KG1 (cell line): Measurements from ENCODE around the gene POU2F1.

Experiments used
- DNase-seq: peaks from one replicate; lab custom pipeline; 2025; lab: John Stamatoyannopoulos, UW

The POU2F1 gene

DNA sequence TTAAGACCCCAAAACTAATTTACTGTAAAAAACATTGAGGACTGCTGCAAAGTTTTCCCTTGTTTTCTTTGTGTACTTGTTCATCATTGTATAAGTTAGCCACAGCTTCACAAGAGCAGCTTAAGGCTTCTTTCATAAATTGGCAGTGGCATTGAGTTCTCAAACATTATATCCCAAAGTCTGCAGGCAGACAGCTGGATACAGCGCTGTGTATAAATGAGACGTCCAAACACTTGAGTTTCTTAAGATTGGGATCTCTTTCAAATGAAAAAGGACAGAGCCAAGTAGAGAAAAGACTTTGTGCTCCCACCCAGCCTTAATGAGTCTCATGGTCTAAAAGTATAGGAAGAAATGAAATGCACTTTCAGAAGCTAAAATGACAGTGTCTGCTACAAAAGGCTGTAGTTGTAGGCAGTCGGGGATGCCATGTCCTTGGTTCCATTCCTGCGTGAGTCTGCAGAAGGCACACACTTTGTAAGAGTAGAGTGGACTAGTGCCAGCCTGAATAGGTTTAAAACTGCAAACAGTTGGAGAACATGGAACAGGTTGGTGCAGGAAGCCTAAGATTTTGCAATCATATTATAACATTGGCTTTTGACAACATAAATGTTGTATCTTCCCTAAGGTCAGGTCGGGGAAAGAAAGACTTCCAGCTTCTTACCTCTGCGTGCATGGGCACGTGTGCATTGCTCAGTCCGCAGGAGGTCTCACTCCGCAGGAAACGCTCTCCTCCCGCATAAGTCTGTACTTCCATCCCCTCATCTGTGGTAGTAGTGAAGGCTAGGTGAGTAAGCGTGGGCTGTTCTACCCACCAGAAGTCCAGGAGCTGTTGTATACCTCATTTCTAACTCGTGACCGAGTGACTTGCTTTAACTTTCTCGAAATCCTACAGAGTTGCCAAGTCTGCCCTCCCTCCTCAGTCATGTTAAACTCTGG lies 203.3 kb downstream of the POU2F1 start:
- no peak for DNase-seq

DNA sequence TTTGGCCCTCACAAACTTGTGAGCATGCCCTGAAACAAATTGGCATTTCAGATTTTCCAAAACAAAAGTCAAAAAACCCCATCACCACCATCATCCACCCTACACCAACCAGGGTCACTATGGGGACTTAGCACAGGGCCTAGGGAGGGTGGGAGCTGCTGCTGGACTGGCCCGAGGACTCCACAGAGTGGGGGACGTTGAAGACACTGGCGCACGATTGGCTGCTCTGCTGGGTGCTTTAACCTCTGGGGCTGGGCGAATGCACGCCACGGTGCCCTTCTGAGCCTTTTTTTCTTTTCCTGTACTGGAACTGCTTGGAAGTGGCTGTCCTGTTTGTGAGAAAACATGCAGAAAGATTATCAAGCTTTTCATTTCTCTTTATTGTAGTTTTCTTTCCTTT lies 204.8 kb downstream of the POU2F1 start:
- no peak for DNase-seq

DNA sequence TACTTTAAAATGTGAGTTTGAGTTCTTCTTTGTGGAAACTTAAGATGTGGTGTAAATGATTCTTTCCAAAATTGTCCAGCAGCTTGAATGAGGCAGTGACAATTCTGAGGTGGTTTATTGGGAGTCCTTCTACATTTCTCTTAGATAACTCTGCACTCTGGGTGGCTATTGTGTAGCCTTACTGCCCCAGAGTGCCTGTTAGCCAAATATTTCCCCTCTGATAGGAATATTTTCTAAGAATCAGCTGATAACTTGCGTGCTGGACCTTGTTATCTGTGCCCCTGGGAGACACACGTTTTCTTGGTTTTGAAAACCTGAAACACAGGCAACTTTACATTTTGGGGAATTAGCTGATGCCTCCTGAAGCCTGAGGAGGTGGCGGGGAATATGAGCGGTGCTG lies 206.0 kb downstream of the POU2F1 start:
- DNase-seq, result no peak

DNA sequence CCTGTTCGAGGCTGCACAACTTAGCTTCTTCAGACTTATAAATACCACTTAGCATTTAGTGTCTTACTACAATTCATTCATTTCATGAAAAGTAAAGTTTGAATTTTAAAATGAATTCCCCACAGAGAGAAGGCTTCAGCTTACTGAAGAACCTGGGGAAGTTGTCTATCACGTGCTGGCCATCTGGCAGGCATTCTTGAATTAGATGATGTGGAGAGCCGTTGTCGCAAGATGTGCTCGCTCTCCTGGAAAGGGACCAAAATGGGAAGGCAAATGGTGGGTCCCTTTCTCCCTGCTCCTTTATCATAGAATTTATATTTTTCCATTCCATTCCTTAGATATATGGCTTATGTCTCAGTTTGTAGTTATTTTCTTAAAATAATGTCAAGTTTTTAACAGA lies 207.2 kb downstream of the POU2F1 start:
- no peak for DNase-seq

DNA sequence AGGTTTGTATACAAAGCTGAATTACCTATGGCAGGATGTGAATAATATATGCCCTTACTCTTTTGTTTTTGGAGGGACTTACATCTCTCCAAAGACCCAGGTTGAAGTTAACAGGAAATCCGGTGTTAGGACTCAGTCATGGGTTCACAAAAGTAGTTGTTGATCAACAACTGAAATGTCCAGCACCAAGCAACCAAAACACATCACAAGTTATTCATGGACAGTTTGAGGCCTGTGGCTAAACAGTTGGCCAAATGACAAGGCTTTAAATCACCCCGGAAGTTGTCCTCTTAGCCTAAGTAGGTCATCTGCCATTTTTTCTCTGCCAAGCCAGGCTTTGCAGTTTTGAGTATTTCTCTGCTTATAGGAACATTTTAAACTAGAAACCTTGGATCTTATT lies 207.7 kb downstream of the POU2F1 start:
- DNase-seq, result no peak

DNA sequence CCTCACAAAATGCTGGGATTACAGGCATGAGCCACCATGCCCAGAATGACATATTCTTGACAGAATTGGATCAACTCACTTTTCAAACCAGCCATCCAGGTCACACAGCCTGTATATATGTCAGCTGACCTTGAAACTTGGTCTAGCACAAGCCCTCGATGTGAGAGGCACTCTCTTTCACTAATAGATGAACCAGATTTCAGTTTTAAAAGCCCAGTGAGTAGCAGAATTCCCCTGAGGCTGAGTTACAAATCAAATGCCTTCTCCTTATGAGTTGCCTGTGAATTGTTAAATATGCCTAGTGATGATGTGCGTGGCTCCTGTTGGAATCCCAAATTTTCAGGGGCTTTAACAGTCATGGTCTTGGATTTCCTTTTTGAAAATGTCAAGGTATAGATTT lies 208.9 kb downstream of the POU2F1 start:
- no peak for DNase-seq

DNA sequence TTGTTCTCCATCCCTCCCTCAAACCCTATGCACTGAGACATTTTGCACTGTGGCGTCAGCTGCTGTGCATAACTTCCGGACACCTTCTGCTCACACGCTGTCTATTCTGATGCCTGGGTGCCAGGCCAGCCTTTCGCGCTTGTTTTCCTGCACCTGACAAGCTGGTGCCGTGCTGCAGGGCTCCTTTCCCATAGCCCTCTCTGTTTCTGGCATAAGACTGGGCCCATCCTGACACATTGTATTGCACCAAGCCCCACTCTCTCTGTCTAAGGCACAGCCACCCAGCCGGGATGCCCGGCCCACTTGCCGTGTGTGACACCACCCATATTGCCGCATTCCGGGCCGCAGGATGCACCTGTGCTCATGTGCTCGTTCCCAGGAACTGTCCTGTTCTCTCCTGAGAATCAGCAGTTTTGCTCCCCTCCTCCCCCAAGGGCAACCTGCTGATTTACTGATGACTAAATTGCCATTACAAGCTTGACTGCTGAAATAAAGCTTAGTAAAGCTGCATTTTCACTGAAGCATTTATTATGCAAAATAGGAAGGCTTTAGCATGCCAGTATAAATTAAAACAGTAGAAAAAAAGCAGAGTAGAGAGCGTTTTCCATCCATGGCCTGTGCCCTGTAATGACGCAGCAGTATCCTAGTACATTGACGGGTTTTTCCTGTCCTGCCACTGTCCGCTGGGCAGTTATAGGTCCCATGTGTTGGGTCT lies 209.6 kb downstream of the POU2F1 start:
- no peak for DNase-seq

DNA sequence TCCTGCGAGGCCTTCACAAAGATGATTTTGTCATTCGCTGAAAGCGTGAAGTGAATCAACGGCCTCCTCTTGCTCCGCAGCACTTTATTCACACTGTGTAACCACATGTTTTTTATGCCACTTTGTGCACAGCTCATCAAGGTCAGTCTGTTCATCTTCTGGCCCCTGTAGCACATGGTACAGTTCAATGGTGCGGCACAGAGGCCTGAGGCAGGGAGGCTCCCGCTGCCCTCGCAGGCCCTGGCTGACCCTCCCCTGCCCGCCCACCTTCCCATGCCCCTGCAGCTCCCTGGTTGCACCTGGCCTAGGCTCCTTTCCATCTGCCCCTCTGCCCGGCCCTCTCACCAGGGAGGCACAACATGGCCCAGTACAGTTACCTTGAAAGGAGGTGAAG lies 210.2 kb downstream of the POU2F1 start:
- DNase-seq, result no peak

DNA sequence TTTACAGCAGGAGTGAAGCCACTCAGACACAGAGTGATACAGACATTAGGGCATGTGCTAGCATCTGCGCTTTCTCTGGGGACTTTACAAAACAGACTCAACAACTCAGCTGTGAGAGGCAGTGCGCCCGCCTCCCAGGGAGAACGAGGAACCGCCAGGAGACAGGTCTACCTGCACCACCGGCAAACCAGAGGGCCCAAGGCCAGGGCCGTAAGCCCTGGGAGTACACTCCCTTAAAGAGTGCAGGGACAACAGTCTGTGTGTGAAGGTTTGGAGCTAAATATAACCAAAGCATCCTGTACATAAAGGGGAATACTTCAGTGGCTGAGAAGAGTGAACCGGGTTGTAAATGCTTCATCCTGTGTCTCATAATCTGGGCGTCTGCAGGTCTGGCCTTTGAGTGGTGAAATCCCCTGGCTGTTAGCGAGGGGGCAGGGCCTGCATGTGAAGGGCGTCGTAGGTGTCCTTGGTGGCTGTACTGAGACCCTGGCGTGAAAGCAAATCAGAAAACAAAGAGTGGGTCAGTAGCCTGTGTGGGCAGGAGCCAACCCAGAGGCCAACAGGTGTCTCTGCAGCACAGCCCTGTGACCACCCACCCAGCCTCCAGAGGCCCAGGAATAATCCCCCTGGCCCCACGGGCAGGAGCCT lies 210.7 kb downstream of the POU2F1 start:
- DNase-seq, result no peak

DNA sequence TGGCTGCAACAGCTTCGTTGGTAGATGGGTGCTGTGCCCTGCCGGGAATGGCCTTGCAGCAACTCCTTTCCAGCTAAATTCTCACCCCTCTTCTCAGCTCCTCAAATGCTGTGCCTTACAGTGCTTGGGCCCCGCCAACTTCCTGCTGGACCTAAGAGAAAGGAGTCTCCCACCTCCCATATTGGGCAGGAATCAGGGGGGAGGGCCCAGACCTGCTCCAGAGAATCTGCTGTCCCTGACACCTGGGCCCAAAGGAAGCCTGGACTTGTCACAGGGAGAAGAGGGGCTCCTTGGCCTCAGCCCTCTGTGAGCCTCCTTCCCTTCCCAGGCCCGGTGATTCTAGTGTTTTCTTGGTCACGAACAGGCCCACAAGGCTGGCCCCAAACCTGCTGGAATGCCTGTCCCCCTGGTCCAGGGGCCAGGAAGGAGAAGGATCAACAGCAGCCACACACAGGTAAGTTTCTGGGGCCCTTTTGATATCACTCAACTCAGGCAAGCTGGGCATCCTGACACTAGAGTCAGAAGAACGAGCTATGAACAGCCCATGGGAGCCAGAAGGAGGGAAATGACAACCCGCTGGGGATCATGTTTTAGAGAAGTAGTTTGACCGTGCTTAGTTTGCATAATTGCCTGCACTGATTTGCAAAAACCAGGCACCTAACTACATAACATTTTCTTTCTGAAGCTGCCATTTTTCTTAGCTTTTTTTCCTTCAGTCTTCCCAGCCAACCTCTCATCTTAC lies 211.4 kb downstream of the POU2F1 start:
- DNase-seq, result no peak

DNA sequence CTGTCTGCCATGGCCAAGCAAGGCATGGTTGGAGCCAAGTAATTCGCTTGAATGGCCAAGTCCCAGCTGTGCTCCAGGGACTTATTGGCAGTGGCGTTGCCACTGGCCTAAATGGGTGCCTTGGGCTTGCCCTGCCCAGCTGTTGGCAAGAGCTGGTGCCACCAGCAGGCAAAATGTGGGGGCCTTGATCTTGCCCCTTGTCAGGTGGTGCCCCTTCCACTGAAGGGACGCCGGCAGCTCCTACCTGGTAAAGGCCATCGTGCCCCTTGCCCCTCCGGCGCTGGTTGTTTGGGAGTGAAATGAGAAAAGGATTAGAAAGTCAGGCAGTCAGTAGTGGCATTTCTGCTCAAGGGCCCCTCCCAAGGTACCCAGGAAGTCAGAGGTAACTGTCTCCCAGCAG lies 212.1 kb downstream of the POU2F1 start:
- no peak for DNase-seq

DNA sequence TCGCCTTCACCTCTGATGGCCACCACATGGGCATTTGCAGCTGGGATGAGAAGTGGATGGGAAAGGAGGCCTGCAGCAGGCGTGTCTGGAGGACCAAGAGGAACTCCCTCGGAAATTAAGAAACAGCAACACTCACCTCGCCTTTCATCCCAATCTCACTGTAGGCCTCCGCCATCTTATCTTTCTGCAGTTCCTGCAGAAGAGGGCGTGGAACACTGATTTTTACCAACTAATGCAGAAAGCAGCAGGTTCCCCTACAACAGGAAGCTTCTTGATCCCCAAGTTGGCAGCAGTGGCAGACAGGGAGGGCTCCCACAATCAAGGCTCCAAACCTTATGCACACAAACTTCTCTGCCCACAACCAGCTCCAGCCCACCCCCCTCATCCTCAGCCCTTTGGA lies 213.2 kb downstream of the POU2F1 start:
- no peak for DNase-seq

DNA sequence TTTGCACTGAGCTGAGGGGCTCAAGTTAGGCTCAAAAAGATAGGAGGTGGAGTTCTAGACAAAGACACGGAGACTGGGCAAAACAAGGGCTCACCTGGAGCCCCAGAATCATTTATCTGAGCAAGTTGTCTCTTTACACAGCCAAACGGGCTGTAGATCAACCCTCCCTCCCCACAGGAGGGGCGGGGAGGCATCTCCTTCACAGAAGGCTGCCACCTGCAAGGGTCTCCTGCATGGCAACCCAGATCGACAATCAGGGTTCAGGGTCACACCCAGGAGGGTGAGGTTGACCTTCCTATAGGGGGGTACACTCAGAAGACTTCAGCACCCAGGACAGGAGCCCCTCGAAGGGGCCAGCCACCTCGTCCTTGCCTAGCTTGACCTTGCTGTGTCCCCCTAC lies 213.6 kb downstream of the POU2F1 start:
- no peak for DNase-seq

DNA sequence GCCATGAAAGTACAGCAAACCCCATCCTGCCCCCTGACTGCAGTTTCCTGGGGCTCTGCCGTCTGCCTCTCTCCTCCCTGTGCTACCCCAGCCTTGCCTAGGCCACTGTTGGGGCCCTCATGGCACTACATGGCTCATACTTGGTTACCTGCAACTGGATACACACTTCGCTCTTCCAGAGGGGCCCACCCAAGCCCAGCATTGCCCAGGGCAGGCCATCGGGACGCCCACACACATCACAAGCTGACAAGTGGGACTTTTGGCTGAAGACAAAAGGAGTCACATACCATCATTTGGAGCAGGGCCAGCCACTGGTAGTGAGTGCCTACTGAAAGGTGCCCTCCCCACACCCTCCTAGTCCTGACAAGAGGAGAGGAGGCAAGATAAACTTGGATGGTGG lies 214.8 kb downstream of the POU2F1 start:
- no peak for DNase-seq

DNA sequence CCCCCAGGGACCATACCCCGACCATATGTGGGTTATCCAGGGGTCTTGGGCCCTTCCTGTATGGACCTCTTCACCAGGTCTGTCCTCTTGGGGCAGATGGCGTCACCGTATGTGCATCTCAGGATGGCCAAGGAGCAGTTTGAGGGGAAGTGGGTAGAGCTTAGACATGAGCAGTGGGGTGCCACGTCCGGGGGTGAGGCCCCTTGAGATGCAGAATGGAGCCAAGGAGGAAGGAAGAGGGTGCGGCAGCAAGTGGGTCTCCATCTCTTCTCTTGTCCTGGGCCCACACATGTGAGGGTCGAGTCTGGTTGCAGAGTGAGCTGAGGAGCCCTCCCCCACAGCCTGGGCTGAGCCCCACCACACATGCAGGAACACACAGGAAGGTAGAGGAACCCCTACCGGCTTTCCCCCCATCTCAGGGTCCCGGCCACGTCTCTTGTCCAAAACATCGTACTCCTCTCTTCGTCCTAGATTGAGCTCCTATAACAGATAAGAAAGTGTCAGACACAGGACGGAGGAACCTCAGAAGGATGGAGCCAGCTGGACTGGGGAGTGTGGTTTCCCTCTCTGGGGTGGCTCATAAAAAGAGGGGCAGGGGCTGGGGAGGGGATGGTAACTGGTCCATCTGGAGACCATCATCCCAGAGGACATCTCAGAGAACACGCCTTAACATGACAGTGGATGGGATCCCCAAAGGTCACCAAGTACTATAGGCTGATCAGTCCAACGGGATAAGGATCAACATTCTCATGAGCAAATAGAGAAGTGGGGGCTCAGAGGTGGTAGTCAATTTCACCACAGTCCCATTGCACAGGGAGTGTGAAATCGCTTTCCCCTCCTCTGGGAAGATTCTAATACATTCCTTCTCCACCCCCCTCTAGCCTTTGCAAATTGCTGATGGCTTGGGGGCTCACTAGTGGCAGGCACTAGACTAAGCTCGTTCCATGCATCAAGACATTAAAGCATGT lies 217.8 kb downstream of the POU2F1 start:
- no peak for DNase-seq

DNA sequence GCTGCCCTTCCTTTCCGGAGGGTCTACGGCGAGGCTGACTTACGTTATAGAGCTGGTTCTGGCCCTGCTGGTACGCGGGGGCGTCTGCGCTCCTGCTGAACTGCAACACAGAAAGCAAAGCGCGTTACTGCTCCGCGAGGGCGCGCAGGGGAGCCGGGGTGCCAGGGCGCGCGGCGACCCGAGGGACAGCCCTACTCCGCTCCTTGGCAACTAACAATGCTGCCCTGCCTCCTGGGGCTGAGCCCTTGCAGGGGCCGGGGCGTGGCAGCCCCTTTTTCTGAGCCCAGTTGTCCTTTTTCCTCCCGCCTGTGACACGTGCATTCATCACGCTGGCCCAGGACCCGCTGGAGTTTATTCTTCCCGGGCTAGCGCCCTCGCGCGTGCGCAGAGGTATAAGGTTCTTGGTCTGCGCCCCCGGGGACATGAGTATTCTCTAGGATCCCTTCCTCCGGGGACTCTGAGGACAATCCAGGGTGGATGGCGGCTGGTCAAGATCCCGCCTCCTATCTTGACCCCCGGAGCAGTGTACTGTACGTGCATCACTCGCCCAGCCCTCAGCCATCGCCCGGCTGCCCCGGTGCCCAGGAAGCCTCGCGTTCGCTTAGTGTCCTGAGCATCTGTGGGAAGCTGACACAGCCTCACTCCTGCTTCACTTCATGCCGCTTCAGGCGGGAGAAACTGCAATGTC lies 218.8 kb downstream of the POU2F1 start:
- DNase-seq, result no peak

DNA sequence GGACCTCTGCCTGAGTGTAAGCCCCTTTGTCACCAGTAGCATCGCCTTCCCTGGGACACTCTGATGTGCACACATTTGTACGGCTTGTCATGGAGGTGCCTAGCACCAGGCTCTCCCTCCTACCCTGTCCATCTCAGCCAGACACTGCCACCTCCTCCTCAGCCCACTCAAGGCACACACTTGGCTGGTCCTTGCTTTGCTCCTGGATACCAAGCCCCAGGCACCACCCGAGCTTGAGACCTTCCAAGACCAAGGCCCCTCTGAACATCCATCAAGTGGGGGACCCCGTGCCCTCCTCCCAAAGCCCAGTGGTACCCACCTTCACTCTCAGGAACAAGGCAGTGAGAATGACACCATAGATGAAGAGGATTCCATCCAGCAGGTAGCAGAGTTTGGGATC lies 219.7 kb downstream of the POU2F1 start:
- DNase-seq, result no peak

DNA sequence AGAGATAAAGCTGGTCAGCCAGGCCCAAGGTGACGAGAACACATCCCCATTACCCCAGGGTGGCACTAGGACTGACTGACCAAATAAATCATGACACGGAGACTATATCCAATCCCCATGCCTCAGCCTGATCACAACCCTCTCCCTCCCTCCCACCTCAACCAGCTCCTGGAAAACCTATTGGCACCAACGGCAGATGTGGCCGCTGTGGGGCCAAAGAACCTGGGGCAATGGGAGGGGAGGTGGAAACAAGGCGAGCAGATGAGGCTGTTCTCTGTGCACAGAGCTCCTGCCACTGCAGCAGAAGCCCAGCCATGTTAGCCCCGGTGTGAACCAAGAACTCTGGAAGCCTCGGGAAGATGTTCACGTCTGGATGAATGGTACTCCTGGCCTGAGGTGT lies 220.1 kb downstream of the POU2F1 start:
- DNase-seq, result no peak

DNA sequence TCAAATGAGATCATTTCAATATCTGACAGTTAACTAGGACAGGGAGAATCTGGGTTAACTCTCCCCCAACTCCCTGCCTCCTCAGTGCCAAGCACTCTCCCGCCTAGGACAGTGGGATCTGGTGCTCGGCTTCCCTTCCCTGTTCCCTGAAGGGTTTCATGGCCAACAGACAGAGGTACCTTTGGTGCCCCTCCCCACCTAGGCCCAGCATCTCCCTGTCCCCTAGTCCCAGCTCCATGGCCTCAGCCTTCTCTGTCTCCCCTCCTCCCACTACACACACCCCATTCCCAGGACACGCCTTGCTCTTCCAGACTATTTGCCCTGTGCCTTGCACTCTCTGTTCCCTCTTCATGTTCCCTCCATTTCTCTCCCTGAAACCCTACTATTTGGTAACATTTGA lies 220.5 kb downstream of the POU2F1 start:
- DNase-seq, result no peak

DNA sequence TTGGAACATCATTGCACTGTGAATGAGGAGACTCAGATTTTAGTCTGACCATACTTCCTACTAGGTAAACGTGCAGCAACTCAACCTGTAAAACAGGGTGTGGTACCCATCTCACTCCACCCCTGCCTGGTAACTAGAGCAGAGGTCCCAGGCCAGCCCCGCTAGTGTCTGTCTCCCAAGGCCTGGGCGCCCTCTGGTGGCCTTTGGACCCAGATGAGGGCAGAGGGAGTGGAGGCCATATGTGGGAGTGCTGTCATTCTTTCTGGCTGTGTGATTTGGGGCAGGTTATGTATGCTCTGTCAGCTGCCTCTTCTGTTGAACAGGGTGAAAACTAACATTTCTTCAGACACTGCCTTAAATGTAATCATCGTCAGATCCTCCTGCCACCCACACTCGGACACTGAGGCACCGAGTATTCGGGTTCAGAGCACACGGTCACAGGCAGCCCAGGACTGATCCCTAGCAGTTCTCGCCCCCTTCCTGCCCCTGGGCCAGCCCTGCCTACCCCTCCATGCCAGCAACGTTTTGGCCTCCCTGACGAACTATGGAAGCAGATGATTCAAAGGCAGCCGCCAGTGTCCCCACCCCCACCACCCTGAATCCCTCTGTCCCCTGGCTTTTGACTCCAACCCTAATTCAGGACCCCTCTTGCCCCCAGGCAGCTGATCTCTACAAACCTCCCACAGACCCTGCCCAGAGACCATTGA lies 221.6 kb downstream of the POU2F1 start:
- peak; percentile 61 for DNase-seq
